ENCODE data around the gene DMRTB1.

DMRTB1 gene

DNA sequence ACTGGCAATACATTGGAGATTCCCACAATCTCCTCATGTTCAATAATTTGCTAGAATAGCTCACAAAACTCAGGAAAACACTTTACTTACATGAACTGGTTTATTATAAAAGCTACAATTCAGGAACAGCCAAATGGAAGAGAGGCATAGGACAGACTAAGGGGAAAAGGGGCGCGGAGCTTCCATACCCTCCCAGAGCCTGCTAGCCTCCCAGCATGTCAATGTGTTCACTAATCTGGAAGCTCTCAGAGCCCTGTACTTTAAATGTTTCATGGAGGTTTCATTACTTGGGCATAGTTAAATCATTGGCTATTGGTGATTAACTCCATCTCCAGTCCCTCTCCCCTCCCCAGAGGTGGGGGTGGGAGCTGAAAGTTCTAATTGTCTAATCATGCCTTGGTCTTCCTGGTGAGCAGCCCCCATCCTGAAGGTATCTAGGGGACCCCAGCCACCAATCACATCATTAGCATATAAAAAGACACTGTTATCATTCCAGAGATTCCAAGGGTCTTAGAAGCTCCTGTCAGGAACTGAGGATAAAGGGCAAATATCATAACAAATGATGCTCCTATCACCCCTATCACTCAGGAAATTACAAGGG, 10.9 kb upstream of the DMRTB1 start:
- H3K36me3 Mint-ChIP-seq (ENCODE audit: low read depth): peaks cover 2% of the 10 kb centered on the region
- H3K27me3 Mint-ChIP-seq (ENCODE audit: low read depth): no peaks in the 10 kb centered on the region
- no peaks in the 10 kb centered on the region for H3K4me1 Mint-ChIP-seq (ENCODE audit: low read depth)
- no peak overlapping the region for H3K27ac Mint-ChIP-seq
- H3K4me3 Mint-ChIP-seq: no peak overlapping the region
- no peaks in the 10 kb centered on the region for H3K9me3 Mint-ChIP-seq

DNA sequence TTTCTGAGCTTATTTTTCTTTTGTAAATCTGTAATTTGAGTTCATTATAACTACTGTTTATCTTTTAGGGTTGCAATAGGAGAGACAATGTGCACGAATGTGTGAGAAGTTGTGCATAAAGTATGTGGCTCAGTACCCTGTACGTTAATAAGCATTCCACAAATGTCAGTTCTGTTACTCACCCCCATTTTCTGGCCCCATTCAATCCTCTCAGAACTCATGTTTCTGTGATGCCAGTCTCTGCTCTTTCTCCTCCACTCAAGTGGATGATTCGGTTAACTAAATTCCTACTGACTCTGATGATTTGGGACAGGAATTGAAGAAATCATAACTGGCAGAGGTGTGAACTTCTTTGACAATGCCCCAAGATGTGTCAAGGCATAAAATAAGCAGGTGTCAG, 10.2 kb upstream of the DMRTB1 start:
- H3K27ac Mint-ChIP-seq: no peak overlapping the region
- H3K36me3 Mint-ChIP-seq (ENCODE audit: low read depth): peaks cover 2% of the 10 kb centered on the region
- H3K4me3 Mint-ChIP-seq: no peak overlapping the region
- H3K4me1 Mint-ChIP-seq (ENCODE audit: low read depth): no peaks in the 10 kb centered on the region
- H3K9me3 Mint-ChIP-seq: no peaks in the 10 kb centered on the region
- H3K27me3 Mint-ChIP-seq (ENCODE audit: low read depth): peaks cover 4% of the 10 kb centered on the region

DNA sequence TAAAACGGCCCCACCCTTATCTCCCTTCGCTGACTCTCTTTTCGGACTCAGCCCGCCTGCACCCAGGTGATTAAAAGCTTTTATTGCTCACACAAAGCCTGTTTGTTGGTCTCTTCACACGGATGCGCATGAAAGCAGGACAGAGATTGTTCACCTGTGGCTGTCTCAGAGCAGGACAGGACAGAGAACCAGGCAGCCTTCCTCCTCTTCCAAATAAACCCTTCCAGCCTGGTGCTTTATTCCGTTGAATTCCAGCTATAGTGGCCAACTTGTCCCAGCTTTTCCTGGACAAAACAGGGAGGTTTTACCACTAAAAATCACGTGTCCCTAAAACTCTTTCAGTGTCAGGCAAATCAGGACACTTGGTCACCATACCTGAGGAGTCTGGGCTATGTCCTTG, 9.5 kb upstream of the DMRTB1 start:
- no peaks in the 10 kb centered on the region for H3K4me1 Mint-ChIP-seq (ENCODE audit: low read depth)

DNA sequence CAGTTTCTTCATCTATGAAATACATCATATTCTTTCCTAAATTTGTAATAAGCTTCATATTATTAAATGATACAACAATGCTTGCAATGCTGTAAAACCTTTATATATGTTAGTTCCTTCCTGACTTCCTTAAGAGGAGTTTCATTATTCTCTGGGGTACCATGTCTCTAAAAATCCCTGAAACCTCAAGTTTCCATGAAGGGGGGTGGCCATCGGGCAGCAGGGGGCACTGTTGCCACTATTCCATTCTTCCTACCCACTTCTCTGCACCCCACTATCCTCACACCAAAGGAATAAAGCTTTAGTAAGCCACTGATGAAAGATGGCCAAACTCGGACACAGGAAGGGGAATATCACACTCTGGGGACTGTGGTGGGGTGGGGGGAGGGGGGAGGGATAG, 9.0 kb upstream of the DMRTB1 start:
- no peaks in the 10 kb centered on the region for H3K4me1 Mint-ChIP-seq (ENCODE audit: low read depth)
- H3K9me3 Mint-ChIP-seq: no peaks in the 10 kb centered on the region
- H3K27ac Mint-ChIP-seq: no peak overlapping the region
- H3K4me3 Mint-ChIP-seq: no peak overlapping the region
- H3K27me3 Mint-ChIP-seq (ENCODE audit: low read depth): peaks cover 11% of the 10 kb centered on the region
- H3K36me3 Mint-ChIP-seq (ENCODE audit: low read depth): peaks cover 2% of the 10 kb centered on the region

More for the DNA sequence above, 9.5 kb upstream of the DMRTB1 start:
- Mint-ChIP-seq H3K27ac (no peak overlapping the region), H3K4me3 (no peak overlapping the region), H3K36me3 (ENCODE audit: low read depth) (peaks cover 2% of the 10 kb centered on the region), H3K27me3 (ENCODE audit: low read depth) (peaks cover 6% of the 10 kb centered on the region), H3K9me3 (no peaks in the 10 kb centered on the region)

DNA sequence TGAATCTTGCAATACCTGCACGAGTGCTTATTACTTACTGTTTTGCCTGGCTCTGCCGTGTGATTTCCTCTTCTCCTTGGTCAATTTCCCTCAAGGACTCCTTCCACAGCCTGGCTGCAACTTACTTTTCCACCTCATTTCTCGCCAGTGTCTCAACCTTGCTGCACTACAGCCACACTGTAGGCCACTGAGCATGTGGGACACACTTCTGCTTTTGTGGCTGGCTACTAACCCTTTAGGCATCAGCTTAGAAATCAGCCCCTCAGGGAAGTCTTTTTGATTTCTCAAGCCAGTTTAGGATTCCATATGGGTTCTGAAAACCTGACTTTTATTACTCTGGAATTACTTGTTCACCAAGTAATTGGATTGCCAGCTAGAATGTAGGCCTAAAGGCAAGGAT, 5.2 kb upstream of the DMRTB1 start:
- no peaks in the 10 kb centered on the region for H3K4me1 Mint-ChIP-seq (ENCODE audit: low read depth)
- peaks cover 17% of the 10 kb centered on the region for H3K27me3 Mint-ChIP-seq (ENCODE audit: low read depth)
- no peaks in the 10 kb centered on the region for H3K9me3 Mint-ChIP-seq
- H3K4me3 Mint-ChIP-seq: no peak overlapping the region
- H3K27ac Mint-ChIP-seq: no peak overlapping the region
- no peaks in the 10 kb centered on the region for H3K36me3 Mint-ChIP-seq (ENCODE audit: low read depth)

DNA sequence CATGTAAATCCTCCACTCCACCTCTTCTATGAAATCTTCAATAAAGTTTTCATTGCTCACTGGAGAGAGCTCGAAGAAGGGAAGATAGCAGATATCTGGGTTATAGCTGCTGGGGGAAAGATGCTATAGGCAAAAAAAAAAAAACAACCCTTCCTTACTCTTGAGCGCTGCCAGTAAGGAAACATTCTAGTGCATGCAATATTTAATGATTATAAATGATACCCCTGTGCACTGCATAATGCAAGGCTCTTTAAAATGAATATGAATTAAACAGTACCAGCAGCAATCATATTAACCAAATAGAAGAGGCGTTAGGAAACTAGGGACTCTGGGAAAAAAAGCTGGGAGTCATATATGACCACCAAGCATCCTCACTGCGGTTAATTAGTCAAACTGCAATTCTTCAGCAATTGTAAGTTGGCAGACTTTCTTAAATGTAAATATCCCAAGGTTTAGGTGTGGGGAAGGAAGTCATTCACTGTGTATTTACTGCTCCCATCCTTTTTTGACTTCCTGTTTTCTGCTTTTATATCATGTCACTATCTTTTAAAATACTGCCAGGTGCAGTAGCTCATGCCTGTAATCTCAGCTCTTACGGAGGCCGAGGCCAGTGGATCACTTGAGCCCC, 3.7 kb upstream of the DMRTB1 start:
- H3K4me1 Mint-ChIP-seq (ENCODE audit: low read depth): no peaks in the 10 kb centered on the region
- H3K4me3 Mint-ChIP-seq: no peak overlapping the region
- no peaks in the 10 kb centered on the region for H3K36me3 Mint-ChIP-seq (ENCODE audit: low read depth)
- no peaks in the 10 kb centered on the region for H3K9me3 Mint-ChIP-seq
- H3K27me3 Mint-ChIP-seq (ENCODE audit: low read depth): peaks cover 17% of the 10 kb centered on the region
- H3K27ac Mint-ChIP-seq: no peak overlapping the region

DNA sequence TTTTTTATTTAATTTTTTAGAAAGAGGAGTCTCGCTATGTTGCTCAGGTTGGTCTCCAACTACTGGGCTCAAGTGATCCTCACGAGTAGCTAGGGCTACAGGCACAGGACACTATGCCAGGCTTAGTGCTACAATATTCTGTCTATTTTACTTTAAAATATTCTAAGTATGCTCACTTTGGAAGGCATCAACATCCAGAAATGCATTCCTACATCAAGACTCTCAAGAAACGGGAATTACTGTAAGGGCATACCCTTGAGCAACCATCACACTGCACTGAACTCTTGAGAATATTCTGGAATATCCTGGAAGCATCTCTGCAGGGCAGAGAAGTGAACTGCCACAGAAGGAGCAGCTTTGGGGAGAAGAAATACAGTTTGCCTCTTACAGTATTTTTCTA, 565 bp upstream of the DMRTB1 start:
- no peak overlapping the region for H3K4me3 Mint-ChIP-seq
- no peaks in the 10 kb centered on the region for H3K36me3 Mint-ChIP-seq (ENCODE audit: low read depth)

DNA sequence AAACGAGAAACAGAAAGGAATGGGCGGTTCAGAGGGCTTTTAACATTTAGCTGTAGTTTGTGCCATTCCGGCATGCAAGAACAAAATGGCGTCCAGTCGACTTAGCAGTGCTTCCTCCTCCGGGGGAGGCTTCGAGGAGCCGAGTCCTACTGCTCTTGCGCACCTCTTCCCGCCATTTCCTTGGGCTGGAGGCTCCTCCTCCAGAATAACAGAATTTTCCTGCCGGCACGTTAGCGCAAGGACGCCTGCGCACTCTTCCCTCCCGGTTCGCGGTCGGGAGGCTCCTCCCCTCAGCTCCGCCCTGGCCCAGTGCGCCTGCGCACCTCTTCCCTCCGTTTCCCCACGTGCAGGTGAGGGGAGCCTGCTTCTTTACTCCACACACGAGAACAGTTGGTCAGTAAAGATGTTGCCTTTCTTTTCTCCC, 1.0 kb downstream of the DMRTB1 start:
- Mint-ChIP-seq H3K27ac (no peak overlapping the region), H3K27me3 (ENCODE audit: low read depth) (peaks cover 7% of the 10 kb centered on the region), H3K9me3 (no peaks in the 10 kb centered on the region), H3K4me3 (no peak overlapping the region), H3K36me3 (ENCODE audit: low read depth) (no peaks in the 10 kb centered on the region), H3K4me1 (ENCODE audit: low read depth) (no peaks in the 10 kb centered on the region)

More for the DNA sequence above, 565 bp upstream of the DMRTB1 start:
- H3K27me3 Mint-ChIP-seq (ENCODE audit: low read depth): peaks cover 17% of the 10 kb centered on the region
- H3K9me3 Mint-ChIP-seq: no peaks in the 10 kb centered on the region
- no peaks in the 10 kb centered on the region for H3K4me1 Mint-ChIP-seq (ENCODE audit: low read depth)
- H3K27ac Mint-ChIP-seq: no peak overlapping the region

DNA sequence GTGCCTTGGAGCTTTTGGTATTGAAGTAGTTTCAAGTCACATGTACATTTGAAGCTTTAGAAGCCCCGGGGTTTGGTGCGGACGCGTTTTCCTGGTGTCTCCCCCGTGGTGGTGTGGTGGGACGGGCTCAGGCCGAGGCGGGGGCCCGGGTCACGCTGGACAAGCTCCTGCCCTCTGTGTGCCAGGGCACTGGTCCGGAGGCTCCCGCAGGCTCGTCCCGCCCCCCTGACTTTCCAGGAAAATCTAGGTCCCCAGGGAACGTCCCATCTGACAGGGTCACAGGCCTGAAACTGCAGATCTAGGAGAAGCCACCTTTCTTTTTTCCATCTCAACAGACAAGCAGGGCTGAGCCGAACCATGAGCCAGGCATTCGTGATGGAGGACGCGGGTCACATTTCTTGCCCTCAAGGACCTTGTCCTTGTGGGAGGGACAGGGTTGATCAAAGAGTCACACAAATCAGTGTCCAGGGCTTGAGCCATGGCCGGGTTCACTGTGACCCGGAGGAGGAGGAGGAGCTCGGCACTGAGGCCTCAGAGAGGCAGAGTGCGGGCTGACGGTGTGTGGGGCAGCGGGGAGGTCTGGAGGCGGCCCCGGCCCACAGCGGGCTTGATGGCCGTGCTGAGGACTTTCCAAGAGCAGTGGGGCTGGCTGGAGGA, 1.6 kb downstream of the DMRTB1 start:
- Mint-ChIP-seq H3K27ac (no peak overlapping the region), H3K9me3 (no peaks in the 10 kb centered on the region), H3K36me3 (ENCODE audit: low read depth) (no peaks in the 10 kb centered on the region), H3K4me1 (ENCODE audit: low read depth) (no peaks in the 10 kb centered on the region), H3K27me3 (ENCODE audit: low read depth) (peaks cover 6% of the 10 kb centered on the region), H3K4me3 (no peak overlapping the region)

DNA sequence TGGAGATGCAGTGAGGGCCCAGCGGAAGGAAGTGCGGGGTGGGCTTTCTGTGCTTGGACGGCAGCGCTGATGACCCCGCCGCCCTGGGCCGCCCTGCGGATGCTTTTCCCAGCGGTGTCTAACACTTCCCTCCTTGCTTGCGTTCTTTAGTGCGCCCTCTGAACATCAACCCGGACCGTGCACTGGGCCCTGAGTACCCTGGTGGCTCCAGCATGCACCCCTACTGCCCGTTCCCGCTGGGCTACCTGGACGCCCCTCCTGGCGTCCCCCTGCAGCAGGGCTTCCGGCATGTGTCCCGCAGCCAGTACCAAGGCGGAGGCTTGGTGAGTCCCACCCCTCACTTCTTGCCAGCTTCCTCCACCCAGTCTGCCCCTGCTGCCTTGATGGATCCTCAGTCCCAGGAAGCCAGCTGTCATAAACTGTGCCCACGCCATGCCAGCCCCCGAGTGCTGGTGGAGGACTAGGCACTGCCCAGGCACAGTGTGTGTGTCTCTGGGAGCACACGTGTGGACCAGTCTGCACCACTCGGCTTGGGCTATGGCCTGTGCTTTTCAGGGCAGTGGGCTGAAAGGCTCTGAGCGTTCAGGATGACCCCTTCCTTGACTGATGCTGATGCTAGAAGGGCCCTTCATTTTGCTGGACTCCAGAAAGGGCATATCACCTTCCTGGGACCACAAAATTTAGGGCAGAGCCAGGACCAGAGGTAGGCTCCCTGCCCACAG, 2.3 kb downstream of the DMRTB1 start:
- H3K4me1 Mint-ChIP-seq (ENCODE audit: low read depth): no peaks in the 10 kb centered on the region
- no peaks in the 10 kb centered on the region for H3K9me3 Mint-ChIP-seq
- H3K36me3 Mint-ChIP-seq (ENCODE audit: low read depth): no peaks in the 10 kb centered on the region
- H3K27ac Mint-ChIP-seq: no peak overlapping the region
- peaks cover 6% of the 10 kb centered on the region for H3K27me3 Mint-ChIP-seq (ENCODE audit: low read depth)
- no peak overlapping the region for H3K4me3 Mint-ChIP-seq

DNA sequence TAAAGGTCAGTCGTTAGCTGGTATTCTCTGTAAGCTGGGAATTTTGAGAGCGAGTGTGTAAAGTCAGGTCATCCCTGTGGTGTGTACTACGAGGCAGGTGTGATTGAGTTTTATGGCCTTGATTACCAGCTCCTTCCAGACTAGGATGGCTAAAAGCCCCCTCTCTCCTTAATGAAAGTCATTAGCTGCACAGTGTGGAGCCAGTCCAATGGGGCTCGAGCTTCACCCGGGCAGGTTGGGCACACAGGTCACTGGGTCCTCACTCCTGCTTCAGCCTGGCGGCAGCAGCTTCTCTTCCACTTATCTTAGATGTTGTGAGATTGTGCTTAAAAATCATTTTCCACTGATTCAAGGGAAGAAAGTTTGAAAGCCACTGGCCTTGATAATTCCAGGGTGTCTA, 3.0 kb downstream of the DMRTB1 start:
- peaks cover 3% of the 10 kb centered on the region for H3K27me3 Mint-ChIP-seq (ENCODE audit: low read depth)
- H3K4me3 Mint-ChIP-seq: no peak overlapping the region
- H3K9me3 Mint-ChIP-seq: no peaks in the 10 kb centered on the region
- H3K36me3 Mint-ChIP-seq (ENCODE audit: low read depth): no peaks in the 10 kb centered on the region
- H3K27ac Mint-ChIP-seq: no peak overlapping the region
- H3K4me1 Mint-ChIP-seq (ENCODE audit: low read depth): no peaks in the 10 kb centered on the region

DNA sequence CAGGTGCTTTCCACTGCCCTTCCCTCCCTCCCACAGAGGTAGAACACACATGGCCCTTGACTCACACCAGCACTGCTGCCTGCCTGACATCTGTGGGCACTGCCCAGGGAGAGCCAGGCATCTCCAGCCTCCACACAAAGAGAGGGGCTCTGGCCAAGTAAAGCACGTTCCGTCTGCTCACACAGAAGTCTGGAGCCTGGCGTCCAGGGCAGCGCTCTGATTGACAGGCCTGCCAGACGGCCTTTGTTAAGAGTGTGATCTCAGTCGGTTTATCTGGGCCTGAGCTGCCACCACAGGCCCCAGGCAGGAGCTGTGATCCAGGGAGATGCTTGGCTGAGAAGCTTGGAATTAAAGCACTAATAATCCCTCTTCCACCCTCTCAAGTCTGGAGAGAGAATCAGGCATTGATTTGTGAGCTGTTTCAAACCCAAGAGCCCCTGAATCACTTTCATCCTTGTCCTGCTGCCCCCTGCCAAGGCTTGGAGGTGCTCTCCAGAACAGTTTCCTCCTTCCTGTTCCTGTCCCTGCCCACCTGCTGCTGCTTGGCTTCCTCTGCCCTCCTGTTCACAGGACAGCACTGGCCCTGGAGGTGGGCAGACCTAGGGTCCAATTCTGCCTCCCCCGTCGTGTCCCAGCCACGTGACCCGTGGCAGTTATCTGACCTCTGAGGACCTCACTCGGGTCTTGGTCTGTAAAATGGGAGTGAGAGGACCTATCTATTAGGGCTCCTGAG, 3.7 kb downstream of the DMRTB1 start:
- Mint-ChIP-seq H3K27me3 (ENCODE audit: low read depth) (no peaks in the 10 kb centered on the region), H3K4me1 (ENCODE audit: low read depth) (peaks cover 2% of the 10 kb centered on the region), H3K9me3 (no peaks in the 10 kb centered on the region), H3K4me3 (no peak overlapping the region), H3K27ac (no peak overlapping the region), H3K36me3 (ENCODE audit: low read depth) (no peaks in the 10 kb centered on the region)

DNA sequence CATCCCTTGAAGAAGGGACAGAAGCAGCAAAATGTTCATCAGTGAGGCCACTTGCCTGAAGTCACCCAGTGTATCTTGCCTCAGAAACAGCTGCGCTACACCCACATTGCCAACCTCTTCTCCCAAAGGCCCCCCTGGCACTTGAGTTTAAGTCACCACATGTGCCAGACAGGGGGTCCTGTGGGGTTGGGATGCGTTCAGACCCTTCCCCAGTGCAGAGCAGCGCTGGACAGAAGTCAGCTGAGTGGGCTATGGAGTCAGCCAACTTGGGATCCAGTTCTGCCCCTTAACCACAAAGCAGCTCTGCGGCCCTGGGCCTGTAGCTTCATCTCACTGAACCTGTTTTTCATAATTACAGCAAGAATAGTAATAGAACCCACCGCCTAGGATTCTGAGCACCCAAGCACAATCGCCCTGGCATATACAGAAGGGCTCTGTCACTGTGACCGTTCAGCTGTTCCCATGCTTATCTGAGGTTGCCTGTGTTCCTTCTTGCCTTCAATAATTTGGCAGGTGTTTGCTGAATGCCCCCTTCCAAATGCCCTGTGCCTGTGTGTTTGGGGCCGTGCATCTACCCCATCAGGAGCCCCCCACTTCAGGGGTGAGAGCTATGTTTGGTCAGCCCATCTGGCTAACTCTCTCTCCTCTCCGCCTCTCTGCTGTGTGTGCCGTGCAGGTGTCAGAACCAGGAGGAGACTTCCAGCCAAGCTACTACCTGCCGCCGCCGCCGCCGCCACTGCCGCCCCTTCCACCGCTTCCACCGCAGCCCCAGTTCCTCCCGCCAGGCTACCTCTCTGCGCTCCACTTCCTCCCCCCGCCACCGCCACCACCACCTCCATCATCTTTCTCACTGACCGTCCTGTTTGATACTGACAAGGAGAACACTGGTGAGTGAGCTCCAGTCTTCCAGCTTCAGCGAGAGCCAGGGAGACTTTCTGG, 5.0 kb downstream of the DMRTB1 start:
- no peaks in the 10 kb centered on the region for H3K27me3 Mint-ChIP-seq (ENCODE audit: low read depth)
- no peaks in the 10 kb centered on the region for H3K36me3 Mint-ChIP-seq (ENCODE audit: low read depth)
- no peak overlapping the region for H3K27ac Mint-ChIP-seq
- H3K9me3 Mint-ChIP-seq: no peaks in the 10 kb centered on the region
- no peak overlapping the region for H3K4me3 Mint-ChIP-seq
- peaks cover 2% of the 10 kb centered on the region for H3K4me1 Mint-ChIP-seq (ENCODE audit: low read depth)
